Measurements from ENCODE around the gene CCDC124. TPM values are rescaled to one million over a fixed set of nuclear protein-coding genes. Genes with fewer than 3 reads are reported as not detected.

The CCDC124 gene
- total and polyA plus RNA-seq, 4 donors = 15.8 to 59.3 (median 32.1) TPM

- Histone ChIP-seq H3K27me3 (ENCODE audit: control insufficient read depth in 4 of 4, insufficient read depth in 4 of 4, low read length in 3 of 4) (peaks cover 0 to 3% (median 0%) of the 10 kb centered on the region in 4 donors), H3K4me3 (ENCODE audit: low read depth in 1 of 3, low read length in 3 of 3) (no peak overlapping the region), H3K4me1 (ENCODE audit: control insufficient read depth in 4 of 4, insufficient read depth in 4 of 4, low read length in 3 of 4) (no peaks in the 10 kb centered on the region), H3K9ac (ENCODE audit: low read depth in 1 of 2, low read length in 2 of 2) (no peak overlapping the region), H3K36me3 (ENCODE audit: control insufficient read depth in 4 of 4, insufficient read depth in 3 of 4, low read depth in 1 of 4, low read length in 3 of 4) (no peaks in the 10 kb centered on the region), H3K9me3 (ENCODE audit: control insufficient read depth in 4 of 4, low read length in 3 of 4) (peaks cover 0 to 5% (median 2%) of the 10 kb centered on the region in 4 donors), H3K27ac (ENCODE audit: low read depth in 1 of 2, low read length in 2 of 2) (no peak overlapping the region)
- DNase-seq (ENCODE audit: low spot score) = no peak
- no peak for TF ChIP-seq TAF1 (conservative IDR thresholded peaks at IDR 0.05)
- no peak for TF ChIP-seq JUND (IDR thresholded peaks at IDR 0.05)
- no peak for TF ChIP-seq MAX (IDR thresholded peaks at IDR 0.05)
- TF ChIP-seq ZBTB33 (IDR thresholded peaks at IDR 0.05) = no peak
- no peak for TF ChIP-seq ATF3 (IDR thresholded peaks at IDR 0.05)
- no peak for TF ChIP-seq RXRA (IDR thresholded peaks at IDR 0.05)
- 83% methylated on average over 3 of the region's 3 CpGs for WGBS
These were observed 24.6 kb upstream of the CCDC124 start for GRCh38 chr19:17908244-17908643.

- peaks cover 0 to 6% (median 2%) of the 10 kb centered on the region in 4 donors for H3K9me3 ChIP-seq (ENCODE audit: control insufficient read depth in 4 of 4, low read length in 3 of 4)
- no peak overlapping the region for H3K27ac ChIP-seq (ENCODE audit: low read depth in 1 of 2, low read length in 2 of 2)
- H3K27me3 ChIP-seq (ENCODE audit: control insufficient read depth in 4 of 4, insufficient read depth in 4 of 4, low read length in 3 of 4) = peaks cover 0 to 3% (median 0%) of the 10 kb centered on the region in 4 donors
- WGBS = 57% methylated on average over 7 of the region's 7 CpGs
- no peak overlapping the region for H3K4me3 ChIP-seq (ENCODE audit: low read depth in 1 of 3, low read length in 3 of 3)
- no peak overlapping the region for H3K9ac ChIP-seq (ENCODE audit: low read depth in 1 of 2, low read length in 2 of 2)
- no peaks in the 10 kb centered on the region for H3K4me1 ChIP-seq (ENCODE audit: control insufficient read depth in 4 of 4, insufficient read depth in 4 of 4, low read length in 3 of 4)
- no peak for DNase-seq (ENCODE audit: low spot score)
- H3K36me3 ChIP-seq (ENCODE audit: control insufficient read depth in 4 of 4, insufficient read depth in 3 of 4, low read depth in 1 of 4, low read length in 3 of 4) = no peaks in the 10 kb centered on the region
- TF ChIP-seq HNF4A (conservative IDR thresholded peaks at IDR 0.05) = no peak
- TF ChIP-seq CTCF (IDR thresholded peaks at IDR 0.05; ENCODE audit: low read depth, low read length, missing input control) = no peak
- TF ChIP-seq GABPA (IDR thresholded peaks at IDR 0.05 in 1 of 2, conservative IDR thresholded peaks at IDR 0.05 in 1 of 2) = no peak
- TF ChIP-seq NR2F2 (IDR thresholded peaks at IDR 0.05) = no peak
- TF ChIP-seq TAF1 (conservative IDR thresholded peaks at IDR 0.05) = no peak
- TF ChIP-seq FOXA2 (IDR thresholded peaks at IDR 0.05) = no peak
- TF ChIP-seq MAX (IDR thresholded peaks at IDR 0.05) = no peak
- no peak for TF ChIP-seq YY1 (IDR thresholded peaks at IDR 0.05)
- no peak for TF ChIP-seq SP1 (IDR thresholded peaks at IDR 0.05)
- no peak for TF ChIP-seq FOXA1 (IDR thresholded peaks at IDR 0.05)
- TF ChIP-seq ATF3 (IDR thresholded peaks at IDR 0.05) = no peak
- TF ChIP-seq ZBTB33 (IDR thresholded peaks at IDR 0.05) = no peak
- no peak for TF ChIP-seq RAD21 (IDR thresholded peaks at IDR 0.05)
- TF ChIP-seq JUND (IDR thresholded peaks at IDR 0.05) = no peak
- no peak for TF ChIP-seq HNF4G (IDR thresholded peaks at IDR 0.05)
- TF ChIP-seq REST (IDR thresholded peaks at IDR 0.05) = no peak
These were observed 23.6 kb upstream of the CCDC124 start for GRCh38 chr19:17909003-17909732.

Data from liver (tissue), 9 donors.